Liver (tissue), 9 donors: ENCODE results near the gene PCSK6. TPM values are rescaled to one million over a fixed set of nuclear protein-coding genes. Genes with fewer than 3 reads are reported as not detected.

ENCODE experiments used
- DNase-seq: peaks from one replicate; pipeline ENCODE4 v3.0.0-alpha.2; 2017; ENCODE audit warnings: low spot score
- H3K27ac ChIP-seq, 2 donors: one replicate each; pipeline ENCODE4 v1.7.0; 2013; ENCODE audit warnings: inconsistent platforms in 2 of 2, low read length in 2 of 2, control low read depth in 1 of 2, low read depth in 1 of 2, mild to moderate bottlenecking in 1 of 2
- H3K27me3 ChIP-seq, 4 donors: one replicate each; pipeline versions ENCODE4 v1.6.1 to v1.7.0; 2013; ENCODE audit warnings: low read length in 3 of 4, inconsistent platforms in 1 of 4, mild to moderate bottlenecking in 1 of 4, moderate library complexity in 1 of 4; ENCODE audit not compliant: control insufficient read depth in 4 of 4, insufficient read depth in 4 of 4
- H3K36me3 ChIP-seq, 4 donors: one replicate each; pipeline versions ENCODE4 v1.6.1 to v1.7.0; 2013; ENCODE audit warnings: low read length in 3 of 4, mild to moderate bottlenecking in 3 of 4, low read depth in 1 of 4, moderate library complexity in 1 of 4; ENCODE audit not compliant: control insufficient read depth in 4 of 4, insufficient read depth in 3 of 4
- H3K4me1 ChIP-seq, 4 donors: one replicate each; pipeline versions ENCODE4 v1.6.1 to v1.7.0; 2013; ENCODE audit warnings: low read length in 3 of 4, mild to moderate bottlenecking in 3 of 4, moderate library complexity in 1 of 4; ENCODE audit not compliant: control insufficient read depth in 4 of 4, insufficient read depth in 4 of 4
- H3K4me3 ChIP-seq, 3 donors: one replicate each; pipeline versions ENCODE4 v1.6.1 to v1.7.0; 2013; ENCODE audit warnings: low read length in 3 of 3, control low read depth in 1 of 3, low read depth in 1 of 3, mild to moderate bottlenecking in 1 of 3
- H3K9ac ChIP-seq, 2 donors: one replicate each; pipeline ENCODE4 v1.7.0; 2013; ENCODE audit warnings: low read length in 2 of 2, mild to moderate bottlenecking in 2 of 2, moderate library complexity in 2 of 2, control low read depth in 1 of 2, low read depth in 1 of 2
- H3K9me3 ChIP-seq, 4 donors: one replicate each; pipeline versions ENCODE4 v1.6.1 to v1.7.0; 2013; ENCODE audit warnings: low read length in 3 of 4; ENCODE audit not compliant: control insufficient read depth in 4 of 4
- ATF3 ChIP-seq: IDR thresholded peaks from 2 replicates; pipeline ENCODE4 v1.6.1; 2016; ENCODE audit warnings: antibody characterized with exemption
- CTCF ChIP-seq: fragments of 150-350 bp; IDR thresholded peaks from 2 replicates; pipeline ENCODE4 v1.5.1; 2017; ENCODE audit warnings: improper control_type of control experiment, low read depth, low read length; ENCODE audit not compliant: missing input control
- EGR1 ChIP-seq, 2 donors: IDR thresholded peaks; 2 replicates each; pipeline ENCODE4 v1.6.1; 2016 to 2018; ENCODE audit warnings: antibody characterized with exemption in 2 of 2, low read depth in 2 of 2
- FOXA1 ChIP-seq: IDR thresholded peaks from 2 replicates; pipeline ENCODE4 v1.6.1; 2016; ENCODE audit warnings: antibody characterized with exemption
- FOXA2 ChIP-seq: IDR thresholded peaks from 2 replicates; pipeline ENCODE4 v1.6.1; 2016; ENCODE audit warnings: antibody characterized with exemption
- GABPA ChIP-seq, 2 donors: IDR thresholded peaks in 1 of 2; conservative IDR thresholded peaks in 1 of 2; 2 replicates each; pipeline ENCODE4 v1.6.1; 2016; ENCODE audit warnings: antibody characterized with exemption in 2 of 2, mild to moderate bottlenecking in 1 of 2, moderate library complexity in 1 of 2
- HNF4A ChIP-seq, 2 donors: conservative IDR thresholded peaks; 2 replicates each; pipeline ENCODE4 v1.6.1; 2016; ENCODE audit warnings: antibody characterized with exemption in 2 of 2, mild to moderate bottlenecking in 2 of 2
- HNF4G ChIP-seq: IDR thresholded peaks from 2 replicates; pipeline ENCODE4 v1.6.1; 2016; ENCODE audit warnings: antibody characterized with exemption
- JUND ChIP-seq, 2 donors: IDR thresholded peaks; 2 replicates each; pipeline ENCODE4 v1.6.1; 2016; ENCODE audit warnings: antibody characterized with exemption in 2 of 2
- MAX ChIP-seq: IDR thresholded peaks from 2 replicates; pipeline ENCODE4 v1.6.1; 2016; ENCODE audit warnings: antibody characterized with exemption
- NR2F2 ChIP-seq: IDR thresholded peaks from 2 replicates; pipeline ENCODE4 v1.6.1; 2016; ENCODE audit warnings: antibody characterized with exemption
- RAD21 ChIP-seq, 2 donors: IDR thresholded peaks; 2 replicates each; pipeline ENCODE4 v1.6.1; 2016; ENCODE audit warnings: antibody characterized with exemption in 2 of 2, mild to moderate bottlenecking in 2 of 2
- REST ChIP-seq: IDR thresholded peaks from 2 replicates; pipeline ENCODE4 v1.6.1; 2016; ENCODE audit warnings: antibody characterized with exemption, mild to moderate bottlenecking
- RXRA ChIP-seq, 2 donors: IDR thresholded peaks; 2 replicates each; pipeline ENCODE4 v1.6.1; 2017 to 2018; ENCODE audit warnings: antibody characterized with exemption in 2 of 2, mild to moderate bottlenecking in 1 of 2
- SP1 ChIP-seq: IDR thresholded peaks from 2 replicates; pipeline ENCODE4 v1.6.1; 2018; ENCODE audit warnings: antibody characterized with exemption, mild to moderate bottlenecking
- TAF1 ChIP-seq: conservative IDR thresholded peaks from 2 replicates; pipeline ENCODE4 v1.6.1; 2016; ENCODE audit warnings: antibody characterized with exemption, mild to moderate bottlenecking
- YY1 ChIP-seq: IDR thresholded peaks from 2 replicates; pipeline ENCODE4 v1.6.1; 2016; ENCODE audit warnings: antibody characterized with exemption, mild to moderate bottlenecking
- ZBTB33 ChIP-seq: IDR thresholded peaks from 2 replicates; pipeline ENCODE4 v1.6.1; 2016; ENCODE audit warnings: antibody characterized with exemption
- WGBS: extraction: QIAGEN DNeasy Blood & Tissue Kit; methylation state at CpG from one replicate; pipeline ENCODE4 v1.1.7; 2013; 5-methylcytosine and 5-hydroxymethylcytosine counted together
- polyA plus RNA-seq, 2 donors: library from polyadenylated mRNA; stranded (reverse) in 1 of 2; unstranded in 1 of 2; fragments of 200-250 nt in 1 of 2; fragments of >200 nt in 1 of 2; fragmentation: Nextera tagmentation in 1 of 2; extraction: Ambion mirVana in 1 of 2; gene quantifications; one replicate each; pipeline versions ENCODE4 v1.2.1 to v1.2.3, GENCODE V29; 2013 to 2015
- total RNA-seq, 2 donors: library from RNA; depleted of rRNA; stranded (reverse); fragments of >200 nt; gene quantifications; one replicate each; pipeline ENCODE4 v1.2.3, GENCODE V29; 2014
- donor health status: healthy.
- donor health status: healthy.
- donor health status: healthy.
- donor health status: healthy.
- donor health status: healthy.

PCSK6 gene
- total and polyA plus RNA-seq, 4 donors: 94.8 to 398 (median 168) TPM

- Histone ChIP-seq H3K4me3 (no peak overlapping the region), H3K27ac (peak overlapping the region; percentile 66 to 78), H3K9ac (peak overlapping the region in 1 of 2 donors; percentile 24), H3K4me1 (peaks cover 2 to 32% (median 18%) of the 10 kb centered on the region in 4 donors), H3K9me3 (no peaks in the 10 kb centered on the region), H3K36me3 (peaks cover 11 to 64% (median 33%) of the 10 kb centered on the region in 4 donors), H3K27me3 (no peaks in the 10 kb centered on the region)
- no peak for TF ChIP-seq ZBTB33
- no peak for TF ChIP-seq REST
- TF ChIP-seq RAD21 (IDR thresholded peaks at IDR 0.05): no peak
- TF ChIP-seq FOXA2: no peak
- peak; percentile 65 for TF ChIP-seq HNF4G
- TF ChIP-seq MAX: no peak
- TF ChIP-seq JUND (IDR thresholded peaks at IDR 0.05): peak in 1 of 2 donors; percentile 21
- TF ChIP-seq SP1: no peak
- TF ChIP-seq CTCF: no peak
- TF ChIP-seq FOXA1: no peak
- TF ChIP-seq ATF3: peak; percentile 36
- TF ChIP-seq TAF1: no peak
- peak in 1 of 2 donors; percentile 47 for TF ChIP-seq EGR1 (IDR thresholded peaks at IDR 0.05; ENCODE audit: low read depth in 2 of 2)
- no peak for TF ChIP-seq YY1
- no peak for TF ChIP-seq NR2F2
- peak; percentile 76 to 77 for TF ChIP-seq HNF4A (conservative IDR thresholded peaks at IDR 0.05)
- TF ChIP-seq RXRA (IDR thresholded peaks at IDR 0.05): peak in 1 of 2 donors; percentile 8
- no peak for TF ChIP-seq GABPA (IDR thresholded peaks at IDR 0.05 in 1 of 2, conservative IDR thresholded peaks at IDR 0.05 in 1 of 2)
- no peak for DNase-seq
- WGBS: 73% methylated on average over 13 of the region's 13 CpGs
Observed at GRCh38 chr15:101324524-101325177, 164.9 kb downstream of the PCSK6 start.
